ENCODE measurements around the gene SLMAP.

The SLMAP gene

GRCh38 chr3:57745101-57745500, 11.0 kb upstream of the SLMAP start:
- Histone ChIP-seq H3K4me1 (ENCODE audit: insufficient read depth, low read length, poor library complexity, severe bottlenecking) (no peaks in the 10 kb centered on the region), H3K27me3 (ENCODE audit: insufficient read depth, low read length, poor library complexity, severe bottlenecking) (no peaks in the 10 kb centered on the region), H3K9ac (ENCODE audit: low read depth, low read length, poor library complexity, severe bottlenecking) (no peak overlapping the region), H3K9me3 (ENCODE audit: insufficient read depth, low read depth, low read length) (no peaks in the 10 kb centered on the region), H3K9me2 (replicated peaks; ENCODE audit: low read depth, low read length) (no peaks in the 10 kb centered on the region), H3F3A (ENCODE audit: low read depth) (no peaks in the 10 kb centered on the region), H4K20me1 (ENCODE audit: insufficient read depth, low read length, poor library complexity, severe bottlenecking) (no peaks in the 10 kb centered on the region), H3K4me2 (ENCODE audit: low read depth, low read length, poor library complexity, severe bottlenecking) (no peak overlapping the region), H3K36me3 (ENCODE audit: insufficient read depth, low read length) (no peaks in the 10 kb centered on the region), H2AFZ (ENCODE audit: low read length) (no peak overlapping the region), H3K4me3 (ENCODE audit: low read length, poor library complexity, severe bottlenecking) (no peak overlapping the region), H3K79me2 (ENCODE audit: insufficient read depth, low read length) (no peaks in the 10 kb centered on the region)
- TF ChIP-seq EZH2phosphoT487 (IDR thresholded peaks at IDR 0.05; ENCODE audit: borderline replicate concordance), result no peak
- no peak for TF ChIP-seq CTCF (conservative IDR thresholded peaks at IDR 0.05; ENCODE audit: low read length)

- Histone ChIP-seq H3K4me2 (ENCODE audit: low read depth, low read length, poor library complexity, severe bottlenecking) (no peak overlapping the region), H2AFZ (ENCODE audit: low read length) (no peak overlapping the region), H3K79me2 (ENCODE audit: insufficient read depth, low read length) (no peaks in the 10 kb centered on the region), H3F3A (ENCODE audit: low read depth) (no peaks in the 10 kb centered on the region), H3K9me3 (ENCODE audit: insufficient read depth, low read depth, low read length) (no peaks in the 10 kb centered on the region), H3K4me3 (ENCODE audit: low read length, poor library complexity, severe bottlenecking) (no peak overlapping the region), H3K9ac (ENCODE audit: low read depth, low read length, poor library complexity, severe bottlenecking) (no peak overlapping the region), H3K27me3 (ENCODE audit: insufficient read depth, low read length, poor library complexity, severe bottlenecking) (no peaks in the 10 kb centered on the region), H3K36me3 (ENCODE audit: insufficient read depth, low read length) (no peaks in the 10 kb centered on the region), H3K9me2 (replicated peaks; ENCODE audit: low read depth, low read length) (no peaks in the 10 kb centered on the region), H4K20me1 (ENCODE audit: insufficient read depth, low read length, poor library complexity, severe bottlenecking) (no peaks in the 10 kb centered on the region), H3K4me1 (ENCODE audit: insufficient read depth, low read length, poor library complexity, severe bottlenecking) (no peaks in the 10 kb centered on the region)
- no peak for TF ChIP-seq EZH2phosphoT487 (IDR thresholded peaks at IDR 0.05; ENCODE audit: borderline replicate concordance)
- no peak for TF ChIP-seq CTCF (conservative IDR thresholded peaks at IDR 0.05; ENCODE audit: low read length)
Observed at GRCh38 chr3:57746156-57747010, 9.7 kb upstream of the SLMAP start.

- H3K27me3 ChIP-seq (ENCODE audit: insufficient read depth, low read length, poor library complexity, severe bottlenecking), result no peaks in the 10 kb centered on the region
- TF ChIP-seq EZH2phosphoT487 (IDR thresholded peaks at IDR 0.05; ENCODE audit: borderline replicate concordance) (no peak), CTCF (conservative IDR thresholded peaks at IDR 0.05; ENCODE audit: low read length) (no peak)
- peaks cover 11% of the 10 kb centered on the region for H3K4me1 ChIP-seq (ENCODE audit: insufficient read depth, low read length, poor library complexity, severe bottlenecking)
- H3K9me3 ChIP-seq (ENCODE audit: insufficient read depth, low read depth, low read length), result no peaks in the 10 kb centered on the region
- no peak overlapping the region for H3K4me3 ChIP-seq (ENCODE audit: low read length, poor library complexity, severe bottlenecking)
- peak overlapping the region; percentile 71 for H2AFZ ChIP-seq (ENCODE audit: low read length)
- no peaks in the 10 kb centered on the region for H4K20me1 ChIP-seq (ENCODE audit: insufficient read depth, low read length, poor library complexity, severe bottlenecking)
- H3K4me2 ChIP-seq (ENCODE audit: low read depth, low read length, poor library complexity, severe bottlenecking), result no peak overlapping the region
- H3K79me2 ChIP-seq (ENCODE audit: insufficient read depth, low read length), result no peaks in the 10 kb centered on the region
- H3K36me3 ChIP-seq (ENCODE audit: insufficient read depth, low read length), result no peaks in the 10 kb centered on the region
- no peak overlapping the region for H3K9ac ChIP-seq (ENCODE audit: low read depth, low read length, poor library complexity, severe bottlenecking)
- H3F3A ChIP-seq (ENCODE audit: low read depth), result no peaks in the 10 kb centered on the region
- no peaks in the 10 kb centered on the region for H3K9me2 ChIP-seq (replicated peaks; ENCODE audit: low read depth, low read length)
Observed at GRCh38 chr3:57749542-57749941, 6.6 kb upstream of the SLMAP start.
